NAMALWA (cell line): ENCODE results near the gene IL17RE.
"Not testable (repeated sequence)": the region's sequence is repeated elsewhere in the genome, so short reads cannot be mapped to it uniquely, and the experiment has no call there.

ENCODE experiments used
- DNase-seq: peaks from one replicate; pipeline ENCODE4 v3.0.0-alpha.2; 2015; ENCODE audit warnings: low spot score

Gene IL17RE, protein sequence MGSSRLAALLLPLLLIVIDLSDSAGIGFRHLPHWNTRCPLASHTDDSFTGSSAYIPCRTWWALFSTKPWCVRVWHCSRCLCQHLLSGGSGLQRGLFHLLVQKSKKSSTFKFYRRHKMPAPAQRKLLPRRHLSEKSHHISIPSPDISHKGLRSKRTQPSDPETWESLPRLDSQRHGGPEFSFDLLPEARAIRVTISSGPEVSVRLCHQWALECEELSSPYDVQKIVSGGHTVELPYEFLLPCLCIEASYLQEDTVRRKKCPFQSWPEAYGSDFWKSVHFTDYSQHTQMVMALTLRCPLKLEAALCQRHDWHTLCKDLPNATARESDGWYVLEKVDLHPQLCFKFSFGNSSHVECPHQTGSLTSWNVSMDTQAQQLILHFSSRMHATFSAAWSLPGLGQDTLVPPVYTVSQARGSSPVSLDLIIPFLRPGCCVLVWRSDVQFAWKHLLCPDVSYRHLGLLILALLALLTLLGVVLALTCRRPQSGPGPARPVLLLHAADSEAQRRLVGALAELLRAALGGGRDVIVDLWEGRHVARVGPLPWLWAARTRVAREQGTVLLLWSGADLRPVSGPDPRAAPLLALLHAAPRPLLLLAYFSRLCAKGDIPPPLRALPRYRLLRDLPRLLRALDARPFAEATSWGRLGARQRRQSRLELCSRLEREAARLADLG

GRCh38 chr3:9902372-9903237 lies at the start of gene IL17RE:
IL17RE (plus strand) TSS chr3:9902848; CDS start chr3:9902933, 85 bp downstream.
- no peak for DNase-seq

DNA sequence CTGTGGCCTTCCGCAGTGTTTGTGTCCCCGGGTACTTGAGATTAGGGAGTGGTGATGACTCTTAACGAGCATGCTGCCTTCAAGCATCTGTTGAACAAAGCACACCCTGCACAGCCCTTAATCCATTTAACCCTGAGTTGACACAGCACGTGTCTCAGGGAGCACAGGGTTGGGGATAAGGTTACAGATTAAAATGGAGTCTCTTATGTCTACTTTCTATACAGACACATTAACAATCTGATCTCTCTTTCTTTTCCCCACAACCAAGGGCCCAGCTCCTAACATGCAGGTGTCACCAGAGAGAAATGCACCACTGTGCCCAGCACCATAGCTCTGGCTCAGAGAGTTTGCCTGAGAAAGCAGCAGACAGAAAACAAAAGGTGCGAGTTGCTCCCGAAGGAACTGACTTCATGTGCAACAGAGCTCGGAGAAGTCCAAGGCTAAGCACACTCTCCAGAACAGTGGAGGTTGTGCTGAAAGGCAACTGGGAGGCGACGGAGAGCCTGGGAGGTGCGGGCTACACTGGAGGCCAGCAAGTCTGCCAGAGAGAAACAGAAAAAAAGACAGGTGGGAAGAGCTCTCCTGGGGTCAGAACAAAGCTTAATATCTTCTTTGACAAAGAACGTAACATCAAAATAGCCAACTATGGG lies 48.2 kb upstream of the IL17RE start:
- not testable (repeated sequence) for DNase-seq

- DNase-seq: no peak
These were observed 47.1 kb upstream of the IL17RE start for GRCh38 chr3:9855594-9855993.

DNA sequence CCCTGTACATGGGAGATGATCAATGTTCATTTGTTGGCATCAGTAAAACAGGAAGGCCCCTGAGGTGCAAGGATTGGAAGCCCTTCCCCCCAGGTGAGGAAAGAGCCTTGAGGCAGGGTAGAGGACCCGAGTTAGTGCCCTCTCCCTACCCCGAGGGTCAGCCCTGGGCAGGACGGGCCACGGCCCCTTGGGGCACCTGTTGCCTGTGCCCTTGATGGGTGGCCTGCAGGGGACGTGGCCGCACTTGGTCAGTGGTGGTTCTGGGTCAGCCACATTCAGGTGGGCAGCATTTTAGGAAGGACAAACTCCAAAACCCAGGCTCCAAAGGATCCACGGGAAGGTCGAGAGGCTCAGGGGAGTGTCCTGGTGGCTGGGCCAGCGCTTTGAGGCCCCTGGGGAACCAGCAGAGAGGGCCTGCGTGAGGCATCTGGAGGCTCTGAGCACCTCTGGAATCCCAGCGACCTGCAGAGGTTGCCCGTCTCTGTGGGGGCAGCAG lies 43.1 kb upstream of the IL17RE start:
- no peak for DNase-seq

DNA sequence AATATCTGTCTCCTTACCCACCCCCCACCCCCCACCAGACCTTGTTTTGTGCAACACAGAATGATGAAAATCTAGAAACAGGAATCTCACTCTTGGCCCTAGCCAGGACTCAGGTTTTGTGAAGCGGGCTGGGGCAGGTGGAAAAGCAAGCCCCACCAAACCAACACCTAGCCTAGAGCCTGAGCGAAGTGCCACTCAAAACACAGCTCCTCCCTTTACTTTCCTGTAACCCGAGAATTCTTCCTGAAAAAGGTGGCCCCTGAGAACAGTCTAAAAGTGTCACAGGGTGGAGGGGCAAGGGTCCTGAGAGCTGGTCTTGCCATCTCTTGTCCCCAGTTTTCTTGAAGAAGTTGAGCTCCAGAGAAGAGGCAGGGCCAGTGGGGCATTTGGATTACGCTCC lies 41.4 kb upstream of the IL17RE start:
- DNase-seq: no peak

- no peak for DNase-seq
These were observed 41.0 kb upstream of the IL17RE start for GRCh38 chr3:9861626-9862130.

- DNase-seq: no peak
These were observed 40.1 kb upstream of the IL17RE start for GRCh38 chr3:9862391-9863057.

GRCh38 chr3:9863058-9863772 lies 39.4 kb upstream of the IL17RE start:
- no peak for DNase-seq

DNA sequence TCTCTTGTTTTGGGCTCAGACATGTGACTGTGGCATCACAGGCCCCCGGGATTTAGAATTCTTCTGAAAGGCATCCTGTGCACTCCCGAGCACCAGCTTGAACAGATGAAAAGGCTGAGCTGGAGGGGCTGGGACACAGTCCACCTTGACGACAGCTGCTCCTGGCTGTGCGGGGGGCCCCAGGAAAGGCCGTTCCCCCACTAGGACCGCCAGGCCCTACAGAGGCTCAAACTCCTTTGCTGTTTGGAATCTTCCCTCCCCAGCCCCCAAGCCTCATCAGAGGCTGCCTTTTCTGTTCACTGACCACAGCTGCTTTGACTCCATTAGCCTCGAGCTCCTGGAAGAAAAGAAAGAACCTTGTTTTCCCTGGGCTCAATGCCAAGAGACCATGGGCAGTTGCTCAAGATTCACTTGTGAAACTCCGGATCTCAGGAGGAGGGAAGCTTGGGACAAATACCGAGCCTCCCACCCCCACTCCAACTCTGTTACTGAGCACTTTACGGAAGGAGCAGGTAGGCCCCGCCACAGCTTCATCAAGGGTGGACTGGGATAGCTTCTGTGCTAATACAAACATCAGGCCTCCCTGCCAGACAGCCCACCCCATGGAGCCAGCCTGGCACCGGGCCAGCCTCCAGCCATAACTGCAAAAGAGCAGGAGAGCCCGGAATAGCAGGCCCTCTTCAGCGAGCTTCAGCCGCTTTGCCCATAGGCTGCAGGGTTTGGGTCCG lies 38.3 kb upstream of the IL17RE start:
- no peak for DNase-seq

DNA sequence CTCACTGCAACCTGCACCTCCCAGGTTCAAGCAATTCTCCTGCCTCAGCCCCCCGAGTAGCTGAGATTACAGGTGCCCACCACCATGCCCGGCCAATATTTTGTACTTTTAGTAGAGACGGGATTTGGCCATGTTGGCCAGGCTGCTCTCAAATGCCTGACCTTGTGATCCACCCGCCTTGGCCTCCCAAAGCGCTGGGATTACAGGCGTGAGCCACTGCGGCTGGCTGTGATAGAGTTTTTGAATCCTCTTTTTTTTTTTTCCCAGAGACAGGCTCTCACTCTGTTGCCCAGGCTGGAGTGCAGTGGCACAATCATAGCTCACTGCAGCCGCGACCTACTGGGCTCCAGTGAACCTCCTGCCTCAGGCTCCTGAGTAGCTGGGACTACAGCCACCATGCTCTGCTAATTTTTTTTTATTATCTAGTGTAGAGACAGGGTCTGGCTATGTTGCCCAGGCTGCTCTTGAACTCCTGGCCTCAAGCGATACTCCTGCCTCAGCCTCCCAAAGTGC lies 37.5 kb upstream of the IL17RE start:
- not testable (repeated sequence) for DNase-seq

GRCh38 chr3:9866639-9867038 lies 36.0 kb upstream of the IL17RE start:
- no peak for DNase-seq

GRCh38 chr3:9867106-9867505 lies 35.5 kb upstream of the IL17RE start:
- DNase-seq: no peak

- DNase-seq: no peak
These were observed 32.7 kb upstream of the IL17RE start for GRCh38 chr3:9869955-9870354.

- DNase-seq: no peak
These were observed 31.7 kb upstream of the IL17RE start for GRCh38 chr3:9870978-9871377.

- not testable (repeated sequence) for DNase-seq
These were observed 30.6 kb upstream of the IL17RE start for GRCh38 chr3:9872067-9872466.

DNA sequence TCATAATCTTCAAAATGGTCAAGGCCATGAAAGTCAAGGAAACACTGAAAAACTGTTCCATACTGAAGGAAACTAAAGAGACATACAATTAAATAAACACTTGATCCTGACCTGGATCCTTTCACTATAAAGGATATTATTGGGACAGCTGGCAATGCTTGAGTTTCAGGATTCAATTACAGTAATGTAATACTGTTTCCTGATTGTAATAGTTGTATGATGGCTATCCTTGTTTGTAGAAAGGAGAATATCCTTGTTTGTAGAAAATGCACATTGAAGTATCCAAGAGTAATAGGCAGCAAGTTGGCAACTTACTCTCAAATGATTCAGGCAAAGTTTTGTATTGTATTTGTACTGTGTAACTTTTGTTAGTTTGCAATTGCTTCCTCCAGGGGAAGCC lies 27.2 kb upstream of the IL17RE start:
- DNase-seq: no peak

DNA sequence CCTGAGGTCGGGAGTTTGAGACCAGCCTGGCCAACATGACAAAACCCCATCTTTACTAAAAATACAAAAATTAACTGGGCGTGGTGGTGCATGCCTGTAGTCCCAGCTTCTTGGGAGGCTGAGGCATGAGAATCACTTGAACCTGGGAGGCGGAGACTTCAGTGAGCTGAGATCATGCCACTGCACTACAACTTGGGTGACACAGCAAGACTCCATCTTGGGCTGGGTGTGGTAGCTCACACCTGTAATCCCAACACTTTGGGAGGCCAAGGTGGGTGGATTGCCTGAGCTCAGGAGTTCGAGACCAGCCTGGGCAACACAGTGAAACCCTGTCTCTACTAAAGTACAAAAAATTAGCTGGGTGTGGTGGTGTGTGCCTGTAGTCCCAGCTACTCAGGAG lies 26.4 kb upstream of the IL17RE start:
- DNase-seq: not testable (repeated sequence)

- no peak for DNase-seq
These were observed 25.7 kb upstream of the IL17RE start for GRCh38 chr3:9876991-9877390.

DNA sequence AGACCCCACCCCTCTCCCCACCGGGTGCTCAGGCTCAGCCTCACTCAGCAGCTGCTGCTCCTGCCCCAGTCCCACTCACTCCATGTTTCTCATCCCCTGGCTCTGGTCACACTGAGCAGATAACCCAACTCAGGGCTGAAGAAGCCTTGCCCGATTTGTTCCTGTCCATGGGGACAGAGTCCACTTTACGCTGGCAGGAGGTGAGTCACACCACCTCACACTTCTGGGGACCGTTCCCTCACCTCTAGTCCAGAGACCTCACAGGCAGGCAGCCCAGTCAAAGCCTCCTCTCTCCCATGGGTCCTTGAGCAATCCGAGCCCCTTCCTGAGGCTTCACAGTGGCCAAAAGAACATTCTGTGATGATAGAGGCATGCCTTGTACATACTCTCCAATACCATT lies 23.9 kb upstream of the IL17RE start:
- no peak for DNase-seq
